ENCODE results near the gene FITM1.

- TF ChIP-seq, protein P1, sequence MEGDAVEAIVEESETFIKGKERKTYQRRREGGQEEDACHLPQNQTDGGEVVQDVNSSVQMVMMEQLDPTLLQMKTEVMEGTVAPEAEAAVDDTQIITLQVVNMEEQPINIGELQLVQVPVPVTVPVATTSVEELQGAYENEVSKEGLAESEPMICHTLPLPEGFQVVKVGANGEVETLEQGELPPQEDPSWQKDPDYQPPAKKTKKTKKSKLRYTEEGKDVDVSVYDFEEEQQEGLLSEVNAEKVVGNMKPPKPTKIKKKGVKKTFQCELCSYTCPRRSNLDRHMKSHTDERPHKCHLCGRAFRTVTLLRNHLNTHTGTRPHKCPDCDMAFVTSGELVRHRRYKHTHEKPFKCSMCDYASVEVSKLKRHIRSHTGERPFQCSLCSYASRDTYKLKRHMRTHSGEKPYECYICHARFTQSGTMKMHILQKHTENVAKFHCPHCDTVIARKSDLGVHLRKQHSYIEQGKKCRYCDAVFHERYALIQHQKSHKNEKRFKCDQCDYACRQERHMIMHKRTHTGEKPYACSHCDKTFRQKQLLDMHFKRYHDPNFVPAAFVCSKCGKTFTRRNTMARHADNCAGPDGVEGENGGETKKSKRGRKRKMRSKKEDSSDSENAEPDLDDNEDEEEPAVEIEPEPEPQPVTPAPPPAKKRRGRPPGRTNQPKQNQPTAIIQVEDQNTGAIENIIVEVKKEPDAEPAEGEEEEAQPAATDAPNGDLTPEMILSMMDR (IDR thresholded peaks at IDR 0.05; ENCODE audit: low read length) = no peak
- no peak for TF ChIP-seq EZH2 (IDR thresholded peaks at IDR 0.05; ENCODE audit: borderline replicate concordance, low read length)
Observed at GRCh38 chr14:24146978-24147760, 16.7 kb downstream of the FITM1 start, which contains the start of gene RNF31.
